Measurements from ENCODE around the gene IL21R.

IL21R gene

DNA sequence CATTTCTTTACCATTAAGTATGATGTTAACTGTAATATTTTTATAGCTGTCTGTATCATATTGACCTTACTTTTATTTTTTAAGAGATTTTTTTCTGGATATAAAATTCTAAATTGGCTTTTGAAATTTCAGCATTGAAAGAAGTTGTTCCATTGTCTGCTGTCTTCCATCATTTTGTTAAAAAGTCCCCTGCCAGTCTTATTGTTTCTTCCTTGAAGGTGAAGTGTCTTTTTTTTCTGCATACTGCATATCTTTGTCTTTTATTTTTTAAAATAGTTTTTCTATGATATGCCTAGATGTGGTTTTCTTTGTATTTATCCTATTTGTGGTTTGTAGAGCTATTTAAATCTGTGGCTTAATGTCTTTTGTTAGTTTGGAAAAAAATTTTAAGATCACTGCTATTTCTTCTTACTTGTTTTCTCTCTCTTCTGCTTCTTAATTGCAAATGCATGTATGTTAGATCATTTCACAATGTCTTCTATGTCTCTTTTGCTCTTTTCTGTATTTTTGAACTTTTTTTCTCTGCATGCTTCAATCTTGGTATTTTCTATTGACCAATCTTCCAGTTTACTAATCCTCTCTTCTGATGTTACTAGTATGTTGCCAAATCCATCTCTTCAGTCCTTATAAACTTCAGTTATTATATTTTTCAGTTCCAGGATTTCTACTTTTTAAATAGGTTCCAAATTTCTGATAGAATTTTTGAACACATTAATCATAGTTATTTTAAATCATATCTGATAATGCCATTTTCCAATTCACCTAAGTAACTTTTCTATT, 20.2 kb downstream of the IL21R start:
- H3K4me3 ChIP-seq (ENCODE audit: low read depth, low read length): no peak overlapping the region
- DNase-seq (ENCODE audit: low read depth): peak; percentile 35
- TF ChIP-seq, protein P1, sequence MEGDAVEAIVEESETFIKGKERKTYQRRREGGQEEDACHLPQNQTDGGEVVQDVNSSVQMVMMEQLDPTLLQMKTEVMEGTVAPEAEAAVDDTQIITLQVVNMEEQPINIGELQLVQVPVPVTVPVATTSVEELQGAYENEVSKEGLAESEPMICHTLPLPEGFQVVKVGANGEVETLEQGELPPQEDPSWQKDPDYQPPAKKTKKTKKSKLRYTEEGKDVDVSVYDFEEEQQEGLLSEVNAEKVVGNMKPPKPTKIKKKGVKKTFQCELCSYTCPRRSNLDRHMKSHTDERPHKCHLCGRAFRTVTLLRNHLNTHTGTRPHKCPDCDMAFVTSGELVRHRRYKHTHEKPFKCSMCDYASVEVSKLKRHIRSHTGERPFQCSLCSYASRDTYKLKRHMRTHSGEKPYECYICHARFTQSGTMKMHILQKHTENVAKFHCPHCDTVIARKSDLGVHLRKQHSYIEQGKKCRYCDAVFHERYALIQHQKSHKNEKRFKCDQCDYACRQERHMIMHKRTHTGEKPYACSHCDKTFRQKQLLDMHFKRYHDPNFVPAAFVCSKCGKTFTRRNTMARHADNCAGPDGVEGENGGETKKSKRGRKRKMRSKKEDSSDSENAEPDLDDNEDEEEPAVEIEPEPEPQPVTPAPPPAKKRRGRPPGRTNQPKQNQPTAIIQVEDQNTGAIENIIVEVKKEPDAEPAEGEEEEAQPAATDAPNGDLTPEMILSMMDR (conservative IDR thresholded peaks at IDR 0.05; ENCODE audit: low read depth, low read length): no peak

DNA sequence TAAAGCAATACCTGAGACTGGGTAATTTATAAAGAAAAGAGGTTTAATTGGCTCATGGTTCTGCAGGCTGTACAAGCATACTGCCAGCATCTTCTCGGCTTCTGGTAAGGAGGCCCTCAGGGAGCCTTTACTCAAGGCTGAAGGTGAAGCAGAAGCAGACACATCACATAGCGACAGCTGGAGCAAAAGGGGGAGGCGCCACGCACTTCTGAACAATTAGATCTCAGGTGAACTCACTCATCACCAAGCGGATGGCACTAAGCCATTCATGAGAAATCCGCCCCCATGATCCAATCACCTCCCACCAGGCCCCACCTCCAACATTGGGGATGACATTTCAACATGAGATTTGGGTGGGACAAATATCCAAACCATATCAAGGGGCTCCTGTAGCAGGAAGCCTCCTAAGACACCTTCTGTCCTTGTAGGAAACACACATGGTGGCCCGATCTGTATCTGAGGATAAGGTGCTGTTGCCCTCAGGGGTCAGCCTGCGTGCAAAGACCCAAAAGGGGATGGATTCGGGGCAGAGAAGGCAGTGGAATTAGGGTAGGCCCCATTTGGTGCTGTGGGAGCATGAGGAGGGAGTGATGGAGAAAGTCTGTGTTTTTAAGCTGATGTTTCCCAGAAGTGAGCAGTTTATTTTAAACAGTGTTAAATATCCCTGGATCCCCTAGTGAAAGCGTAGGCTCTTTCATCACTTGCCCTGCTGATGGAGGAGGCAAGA, 23.0 kb downstream of the IL21R start:
- no peak for DNase-seq (ENCODE audit: low read depth)
- TF ChIP-seq, protein P1 (conservative IDR thresholded peaks at IDR 0.05; ENCODE audit: low read depth, low read length): no peak
- no peak overlapping the region for H3K4me3 ChIP-seq (ENCODE audit: low read depth, low read length)

- no peak for DNase-seq (ENCODE audit: low read depth)
- no peak overlapping the region for H3K4me3 ChIP-seq (ENCODE audit: low read depth, low read length)
- TF ChIP-seq, protein P1 (conservative IDR thresholded peaks at IDR 0.05; ENCODE audit: low read depth, low read length): no peak
Measured at GRCh38 chr16:27425961-27426360, 24.0 kb downstream of the IL21R start.

DNA sequence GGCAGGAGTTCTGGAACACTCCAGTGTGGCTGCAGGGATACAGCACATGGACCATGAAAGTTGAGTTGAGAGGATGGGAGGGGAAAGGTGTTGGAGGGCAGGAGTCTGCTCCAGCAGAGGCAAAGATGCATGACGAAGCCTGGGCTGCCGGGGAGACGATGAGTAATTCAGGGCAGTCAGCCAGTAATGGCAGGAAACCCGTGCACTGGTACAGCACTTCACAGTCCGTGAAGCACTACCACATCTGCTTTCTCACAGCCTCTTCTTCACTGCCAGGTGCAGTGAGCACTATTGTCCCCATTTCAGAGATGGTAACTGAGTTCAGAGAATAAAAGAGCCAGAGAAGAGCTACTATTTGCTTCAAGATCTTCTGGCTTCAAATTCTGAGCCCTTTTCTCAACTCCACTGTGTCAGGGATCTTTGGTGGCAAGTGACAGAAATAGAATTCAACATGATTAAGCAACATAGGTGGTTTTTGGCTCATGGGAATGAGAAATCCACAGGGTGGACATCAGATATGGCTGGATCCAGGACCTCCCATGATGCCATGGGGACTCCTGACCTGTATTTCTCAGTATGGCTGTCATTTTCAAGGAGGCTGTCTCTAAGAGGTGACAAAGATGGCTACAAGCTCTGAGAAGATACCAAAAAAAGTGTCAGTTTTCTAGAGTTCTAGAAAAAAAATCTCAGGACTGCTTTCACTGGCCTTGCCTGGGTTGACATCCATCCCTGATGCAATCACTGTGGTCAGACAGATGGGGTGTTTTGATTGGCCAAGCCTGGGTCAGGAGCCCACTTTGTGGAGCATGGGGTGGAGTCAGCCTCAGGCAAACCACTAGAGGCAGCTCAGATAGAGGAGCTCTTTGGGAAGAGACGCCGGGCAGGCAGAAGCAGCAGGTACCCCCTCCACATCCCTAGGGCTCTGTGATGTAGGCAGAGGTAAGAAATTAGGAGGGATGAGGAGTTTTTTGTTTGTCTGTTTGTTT, 24.7 kb downstream of the IL21R start:
- H3K4me3 ChIP-seq (ENCODE audit: low read depth, low read length): peak overlapping the region; percentile 11
- peak; percentile 97 for DNase-seq (ENCODE audit: low read depth)
- TF ChIP-seq, protein P1 (conservative IDR thresholded peaks at IDR 0.05; ENCODE audit: low read depth, low read length): peak; percentile 47

- TF ChIP-seq, protein P1 (conservative IDR thresholded peaks at IDR 0.05; ENCODE audit: low read depth, low read length): no peak
- no peak for DNase-seq (ENCODE audit: low read depth)
- peak overlapping the region; percentile 11 for H3K4me3 ChIP-seq (ENCODE audit: low read depth, low read length)
Measured at GRCh38 chr16:27427538-27427937, 25.6 kb downstream of the IL21R start.

DNA sequence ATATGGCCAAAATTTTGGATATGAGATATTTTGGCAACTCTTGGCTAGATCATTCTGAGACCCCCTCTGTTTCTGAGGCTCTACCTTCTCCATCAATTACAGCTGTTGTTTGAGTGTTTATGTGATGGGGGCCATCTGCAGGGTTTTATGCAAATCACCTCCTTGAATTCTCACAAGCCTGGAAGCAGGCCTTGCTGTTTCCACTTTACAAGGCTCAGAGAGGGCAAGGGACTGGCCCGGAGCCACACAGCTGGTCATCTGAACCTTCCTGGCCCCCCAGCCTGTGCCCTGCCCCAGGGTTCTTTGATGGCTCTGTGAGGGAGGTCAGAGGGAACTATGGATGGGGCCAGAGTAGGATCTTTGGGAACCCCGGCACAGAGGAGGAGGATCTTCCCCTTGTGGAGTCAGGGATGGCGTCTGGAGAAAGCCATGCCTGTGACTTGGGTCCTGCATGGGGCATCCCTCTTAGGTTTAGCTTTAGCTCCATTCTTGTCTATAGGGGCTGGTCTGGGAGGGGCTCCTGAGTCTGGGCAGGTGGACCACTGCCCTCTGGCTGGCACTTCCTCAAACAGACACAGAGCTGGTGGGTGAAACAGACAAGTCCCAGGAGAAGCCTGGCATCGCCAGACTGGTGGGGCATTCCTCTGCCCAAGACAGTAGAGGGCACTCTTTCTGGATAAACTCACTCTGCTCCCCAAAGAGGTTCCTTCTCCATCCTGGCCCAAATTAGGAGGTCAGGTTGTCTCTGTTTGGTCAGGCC, 26.2 kb downstream of the IL21R start:
- no peak overlapping the region for H3K4me3 ChIP-seq (ENCODE audit: low read depth, low read length)
- no peak for DNase-seq (ENCODE audit: low read depth)

More for the DNA sequence above, 26.2 kb downstream of the IL21R start:
- TF ChIP-seq, protein P1 (conservative IDR thresholded peaks at IDR 0.05; ENCODE audit: low read depth, low read length): peak; percentile 25

Data from choroid plexus epithelial cell (primary cell).